ENCODE results near the gene SYNE3. TPM values are rescaled to one million over a fixed set of nuclear protein-coding genes. Genes with fewer than 3 reads are reported as not detected.

Gene SYNE3
- total RNA-seq, 1 donor from 2014 or later, result 42.6 TPM

DNA sequence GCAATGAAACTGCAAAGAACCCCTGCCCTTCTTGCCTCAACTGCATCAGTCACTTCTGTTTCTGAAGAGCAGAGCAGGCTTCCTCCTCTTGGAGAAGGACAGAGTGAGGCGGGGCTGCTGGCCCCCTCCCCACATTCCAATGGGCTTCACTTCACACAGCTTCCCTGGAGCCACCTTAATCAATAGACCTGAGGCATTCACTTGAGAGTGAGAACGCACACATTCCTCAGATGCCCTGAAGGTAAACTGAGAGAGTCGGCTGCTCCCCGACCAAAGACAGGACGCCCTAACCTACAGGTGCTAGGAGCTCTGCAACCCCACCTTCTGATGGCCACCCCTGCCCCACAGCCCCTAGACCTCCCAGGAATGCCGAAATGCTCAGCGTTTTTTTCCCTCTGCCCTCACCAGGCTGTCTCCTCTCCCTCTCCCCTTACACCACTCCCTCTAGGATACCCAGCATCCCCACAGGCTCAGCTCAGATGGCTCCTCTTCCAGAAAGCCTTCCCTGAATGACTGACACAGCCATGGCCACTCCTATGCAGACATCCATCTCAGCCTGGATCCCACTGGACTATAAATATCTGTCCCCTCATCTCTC lies 31.1 kb downstream of the SYNE3 start:
- Mint-ChIP-seq H3K36me3 (ENCODE audit: low read depth) (peaks cover 17% of the 10 kb centered on the region), H3K4me3 (no peak overlapping the region), H3K9me3 (no peaks in the 10 kb centered on the region), H3K4me1 (ENCODE audit: low read depth) (peaks cover 31% of the 10 kb centered on the region), H3K27me3 (ENCODE audit: insufficient read depth) (no peaks in the 10 kb centered on the region), H3K27ac (no peak overlapping the region)
- DNase-seq (ENCODE audit: low spot score), result no peak
- intact Hi-C loops (cut with micrococcal nuclease), result no loop called here

DNA sequence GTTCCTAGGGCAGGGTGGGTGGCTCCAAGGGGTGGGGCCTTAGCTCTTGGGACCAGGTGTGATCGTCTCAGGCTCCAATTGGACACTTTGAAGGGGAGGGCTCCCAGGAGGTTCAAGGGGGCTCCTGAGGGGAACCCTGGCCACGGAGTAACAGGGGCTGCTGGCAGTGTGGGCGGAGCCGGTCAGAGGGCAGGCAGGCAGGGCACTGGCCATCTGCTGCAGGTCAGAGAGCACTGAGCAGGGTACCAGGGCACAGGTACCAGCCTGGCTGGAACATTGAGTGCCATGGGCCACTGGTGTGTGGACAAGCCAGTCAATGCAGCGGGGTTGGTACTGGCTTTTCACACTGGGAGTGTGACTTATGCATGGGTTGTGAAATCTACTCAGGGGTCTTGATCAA lies 32.2 kb downstream of the SYNE3 start:
- intact Hi-C loops (cut with micrococcal nuclease), result no loop called here
- no peak for DNase-seq (ENCODE audit: low spot score)
- H3K4me3 Mint-ChIP-seq, result no peak overlapping the region
- H3K27me3 Mint-ChIP-seq (ENCODE audit: insufficient read depth), result no peaks in the 10 kb centered on the region
- H3K27ac Mint-ChIP-seq, result peak overlapping the region; percentile 21
- H3K9me3 Mint-ChIP-seq, result no peaks in the 10 kb centered on the region
- H3K36me3 Mint-ChIP-seq (ENCODE audit: low read depth), result peaks cover 22% of the 10 kb centered on the region
- peaks cover 34% of the 10 kb centered on the region for H3K4me1 Mint-ChIP-seq (ENCODE audit: low read depth)

DNA sequence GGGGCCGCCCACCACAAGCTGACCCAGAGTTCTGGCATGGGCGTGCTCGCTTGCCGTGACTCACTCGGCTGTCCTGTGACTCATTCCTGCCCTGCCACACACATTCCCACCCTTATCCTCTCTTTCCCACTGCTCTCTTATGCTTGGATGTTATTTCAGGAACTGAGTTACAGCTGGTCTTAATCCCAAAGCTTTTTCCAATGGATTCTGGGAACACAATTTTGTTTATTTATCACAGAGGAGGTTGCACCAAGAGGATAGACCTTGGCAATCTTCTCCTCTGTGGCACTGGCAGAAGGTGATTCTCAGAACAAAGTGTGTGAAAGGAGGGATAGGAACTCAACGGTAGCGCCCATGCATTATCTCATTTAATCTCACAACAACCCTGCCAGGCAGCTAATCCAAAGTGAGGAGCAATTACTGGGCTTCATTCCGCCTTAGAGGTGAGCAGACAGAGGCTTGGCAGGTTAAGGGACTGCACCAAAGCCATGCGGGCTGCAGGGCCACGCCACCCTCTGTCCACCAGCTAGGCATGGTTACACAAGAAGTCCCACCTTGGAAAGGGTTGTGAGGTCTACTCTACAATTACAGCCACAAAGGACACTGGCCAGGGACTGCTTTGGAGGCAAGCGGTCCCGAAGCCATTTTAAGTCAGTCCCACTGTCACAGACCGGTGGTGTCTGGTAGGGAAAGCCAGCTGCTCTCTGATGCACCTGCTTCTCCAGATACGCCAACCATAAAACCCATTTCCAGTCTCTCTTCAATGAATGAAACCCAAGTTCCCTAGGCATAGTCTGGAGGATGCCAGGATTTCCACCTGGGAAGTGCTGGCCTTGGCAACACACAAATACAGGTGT lies 32.9 kb downstream of the SYNE3 start:
- Mint-ChIP-seq H3K4me3 (no peak overlapping the region), H3K9me3 (no peaks in the 10 kb centered on the region), H3K4me1 (ENCODE audit: low read depth) (peaks cover 34% of the 10 kb centered on the region), H3K36me3 (ENCODE audit: low read depth) (peaks cover 22% of the 10 kb centered on the region), H3K27me3 (ENCODE audit: insufficient read depth) (no peaks in the 10 kb centered on the region), H3K27ac (peak overlapping the region; percentile 10)
- no peak for DNase-seq (ENCODE audit: low spot score)
- intact Hi-C loops (cut with micrococcal nuclease), result no loop called here

DNA sequence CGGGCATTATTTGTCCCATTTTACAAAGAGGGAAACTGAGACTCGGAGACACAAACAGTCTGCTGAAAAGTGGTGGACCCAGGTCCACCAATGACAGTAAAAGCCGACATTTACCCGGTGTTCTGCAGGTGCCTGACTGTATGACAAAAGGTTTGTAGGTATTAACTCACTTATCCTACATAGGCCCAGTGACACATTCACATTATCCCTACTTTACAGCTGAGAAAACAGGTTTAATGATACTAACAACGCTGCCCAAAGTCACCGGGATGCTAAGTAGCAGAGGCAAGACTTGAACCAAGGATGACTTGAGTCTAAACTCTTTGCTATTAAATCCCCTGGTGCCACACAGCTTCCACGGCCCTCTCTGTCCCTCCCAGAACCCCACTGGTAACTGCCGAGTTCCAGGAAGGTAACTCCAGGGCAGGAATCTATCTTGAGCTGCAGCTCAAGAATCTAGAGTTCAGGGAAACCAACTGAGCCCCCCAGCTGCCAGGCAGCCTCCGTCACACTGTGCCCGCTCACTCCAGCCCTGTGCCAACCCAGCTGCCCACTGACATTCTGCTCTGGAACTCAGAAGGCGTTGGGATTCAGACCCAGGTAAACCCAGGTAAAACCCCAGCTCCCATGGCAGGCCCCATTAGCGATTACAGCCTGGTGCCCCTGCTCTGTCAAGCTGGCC lies 33.7 kb downstream of the SYNE3 start:
- DNase-seq (ENCODE audit: low spot score), result no peak
- intact Hi-C loops (cut with micrococcal nuclease), result no loop called here
- Mint-ChIP-seq H3K27ac (no peak overlapping the region), H3K9me3 (no peaks in the 10 kb centered on the region), H3K4me1 (ENCODE audit: low read depth) (peaks cover 36% of the 10 kb centered on the region), H3K4me3 (no peak overlapping the region), H3K36me3 (ENCODE audit: low read depth) (peaks cover 22% of the 10 kb centered on the region), H3K27me3 (ENCODE audit: insufficient read depth) (no peaks in the 10 kb centered on the region)

DNA sequence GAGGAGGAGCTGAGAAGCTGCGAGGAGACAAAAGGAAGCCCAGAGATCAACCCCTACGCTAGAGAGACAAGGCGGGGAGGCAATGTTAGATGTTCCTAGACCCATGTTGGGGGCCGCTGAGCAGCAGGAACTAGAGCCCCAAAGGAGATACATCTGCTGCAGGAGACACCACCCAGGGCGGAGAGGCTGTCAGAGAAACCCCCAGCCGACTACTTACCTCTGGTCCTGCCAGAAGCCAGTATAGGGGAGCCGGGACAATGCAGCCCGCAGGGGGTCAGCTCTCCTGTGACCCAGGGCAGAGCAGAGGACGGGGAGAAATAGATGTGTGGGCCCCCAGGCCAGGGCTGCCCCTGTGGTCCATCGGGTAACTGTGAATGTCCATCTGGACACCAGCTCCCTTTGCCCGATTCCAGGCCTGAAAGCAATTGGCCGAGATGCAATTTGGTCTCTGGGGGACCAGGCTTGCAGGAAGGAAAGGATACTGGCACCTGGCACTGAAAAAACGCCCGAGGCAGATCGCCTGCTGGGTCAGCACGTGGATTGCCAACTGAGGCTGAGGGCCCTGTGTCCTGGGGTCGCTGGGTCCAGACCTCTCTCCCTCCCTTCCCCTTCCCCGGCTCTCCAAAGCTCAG lies 34.9 kb downstream of the SYNE3 start:
- Mint-ChIP-seq H3K9me3 (no peaks in the 10 kb centered on the region), H3K27me3 (ENCODE audit: insufficient read depth) (no peaks in the 10 kb centered on the region), H3K36me3 (ENCODE audit: low read depth) (peaks cover 18% of the 10 kb centered on the region), H3K27ac (peak overlapping the region; percentile 96), H3K4me3 (no peak overlapping the region), H3K4me1 (ENCODE audit: low read depth) (peaks cover 33% of the 10 kb centered on the region)
- DNase-seq (ENCODE audit: low spot score), result no peak
- intact Hi-C loops (cut with micrococcal nuclease), result no loop called here

DNA sequence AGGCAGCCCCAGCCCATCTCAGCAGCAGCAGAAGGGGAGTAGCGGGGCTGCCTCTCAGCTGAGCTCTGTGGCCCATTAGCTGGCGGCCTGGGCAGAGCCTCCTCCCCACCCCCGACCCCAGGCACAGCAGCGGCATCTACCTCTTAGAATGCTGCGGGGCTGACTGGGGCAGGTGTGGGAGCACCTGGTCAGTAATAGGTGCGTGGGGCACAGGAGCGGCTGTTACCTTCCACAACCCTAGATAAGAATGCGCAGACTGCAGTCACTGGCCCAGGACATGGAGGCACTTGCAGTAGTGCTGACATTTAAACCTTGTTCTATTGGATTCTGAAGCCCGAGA lies 35.6 kb downstream of the SYNE3 start:
- Mint-ChIP-seq H3K27ac (peak overlapping the region; percentile 96), H3K9me3 (no peaks in the 10 kb centered on the region), H3K36me3 (ENCODE audit: low read depth) (peaks cover 20% of the 10 kb centered on the region), H3K4me1 (ENCODE audit: low read depth) (peaks cover 33% of the 10 kb centered on the region), H3K4me3 (no peak overlapping the region), H3K27me3 (ENCODE audit: insufficient read depth) (no peaks in the 10 kb centered on the region)
- intact Hi-C loops (cut with micrococcal nuclease), result loop anchor here (1.0 kb wide), 3 partner anchors 15 to 42 kb away; no protein-coding TSS in a partner anchor
- DNase-seq (ENCODE audit: low spot score), result no peak

DNA sequence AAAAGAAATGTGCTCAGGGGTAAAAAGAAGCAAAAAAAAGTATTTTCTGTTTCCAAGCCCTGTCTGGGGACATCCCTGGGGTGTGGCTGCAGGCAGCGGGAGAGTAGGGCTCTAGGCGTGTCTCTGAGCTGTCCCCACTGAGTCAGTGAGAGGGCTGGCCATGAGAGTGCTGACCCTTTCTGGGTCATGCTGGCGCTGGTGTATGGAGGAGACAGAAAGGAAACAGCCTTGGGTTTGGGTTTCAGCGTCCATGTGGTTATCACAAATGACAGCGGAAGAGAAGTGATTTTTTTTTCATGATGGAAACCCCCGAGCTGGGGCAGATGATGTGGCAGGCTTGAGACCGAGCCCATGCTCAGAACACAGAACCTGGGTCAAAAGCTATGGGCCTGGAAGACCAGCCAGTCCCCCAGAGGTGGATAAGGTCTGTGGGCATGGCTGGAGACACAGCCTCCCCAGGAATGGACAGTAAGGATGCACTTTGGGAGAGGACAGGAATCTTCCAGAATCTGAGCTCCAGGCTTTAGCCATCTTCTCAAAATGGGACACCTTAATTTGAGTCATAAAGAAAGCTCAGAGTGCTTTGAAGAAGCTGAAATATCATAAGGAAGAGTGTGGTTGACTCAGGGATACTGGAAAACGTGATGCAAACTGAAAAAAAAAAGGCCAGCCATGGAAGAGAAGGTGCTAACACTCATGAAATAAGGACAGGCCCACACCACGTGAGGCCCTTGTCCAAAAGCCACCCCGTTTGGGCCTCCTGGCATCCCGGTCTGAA lies 36.2 kb downstream of the SYNE3 start:
- peak overlapping the region; percentile 96 for H3K27ac Mint-ChIP-seq
- peak overlapping the region; percentile 27 for H3K4me3 Mint-ChIP-seq
- intact Hi-C loops (cut with micrococcal nuclease), result loop anchor here (1.0 kb wide), 3 partner anchors 16 to 43 kb away; no protein-coding TSS in a partner anchor
- H3K4me1 Mint-ChIP-seq (ENCODE audit: low read depth), result peaks cover 33% of the 10 kb centered on the region
- no peaks in the 10 kb centered on the region for H3K27me3 Mint-ChIP-seq (ENCODE audit: insufficient read depth)
- peak; percentile 39 for DNase-seq (ENCODE audit: low spot score)
- H3K9me3 Mint-ChIP-seq, result no peaks in the 10 kb centered on the region
- peaks cover 20% of the 10 kb centered on the region for H3K36me3 Mint-ChIP-seq (ENCODE audit: low read depth)

DNA sequence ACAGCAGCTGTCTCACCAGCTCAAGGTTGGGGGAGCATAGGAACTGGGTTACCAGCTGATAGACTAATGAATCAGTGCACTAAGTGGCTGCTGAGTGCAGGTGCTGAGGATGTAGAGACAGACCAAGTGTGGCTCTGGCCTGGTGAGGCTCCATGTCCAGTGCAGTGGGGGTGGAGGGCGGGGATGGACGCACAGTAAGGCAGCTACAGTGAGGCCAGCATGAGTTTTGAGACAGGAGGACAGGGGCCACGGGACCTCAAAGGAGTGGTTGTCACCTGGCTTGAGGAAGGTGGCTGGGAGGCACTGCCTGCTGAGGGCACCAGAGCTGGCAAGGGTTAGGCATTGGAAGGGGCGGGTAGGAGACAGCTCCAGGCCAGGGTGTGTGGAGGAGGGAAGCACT lies 37.0 kb downstream of the SYNE3 start:
- Mint-ChIP-seq H3K27ac (peak overlapping the region; percentile 96), H3K27me3 (ENCODE audit: insufficient read depth) (no peaks in the 10 kb centered on the region), H3K9me3 (no peaks in the 10 kb centered on the region), H3K4me3 (no peak overlapping the region), H3K4me1 (ENCODE audit: low read depth) (peaks cover 30% of the 10 kb centered on the region), H3K36me3 (ENCODE audit: low read depth) (peaks cover 21% of the 10 kb centered on the region)
- intact Hi-C loops (cut with micrococcal nuclease), result no loop called here
- no peak for DNase-seq (ENCODE audit: low spot score)

DNA sequence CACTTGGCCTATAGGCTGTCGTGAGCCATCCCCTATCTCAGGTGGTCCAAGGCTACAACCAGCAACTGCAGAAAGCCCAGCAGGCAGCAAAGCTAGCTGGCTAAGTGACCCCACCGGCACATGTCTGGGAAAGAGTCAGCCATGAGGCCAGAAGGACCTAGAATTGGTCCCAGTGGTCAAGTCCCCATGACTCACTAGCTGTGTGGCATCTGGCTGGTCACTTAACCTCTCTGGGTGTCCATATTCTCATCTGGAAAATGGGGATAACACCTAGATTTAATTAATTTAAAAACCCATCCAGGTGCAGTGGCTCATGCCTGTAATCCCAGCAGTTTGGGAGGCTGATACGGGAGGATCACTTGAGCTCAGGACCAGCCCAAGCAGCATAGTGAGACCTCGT lies 37.6 kb downstream of the SYNE3 start:
- Mint-ChIP-seq H3K27me3 (ENCODE audit: insufficient read depth) (no peaks in the 10 kb centered on the region), H3K36me3 (ENCODE audit: low read depth) (peaks cover 27% of the 10 kb centered on the region), H3K4me3 (no peak overlapping the region), H3K4me1 (ENCODE audit: low read depth) (peaks cover 28% of the 10 kb centered on the region), H3K9me3 (no peaks in the 10 kb centered on the region), H3K27ac (peak overlapping the region; percentile 63)
- intact Hi-C loops (cut with micrococcal nuclease), result no loop called here
- DNase-seq (ENCODE audit: low spot score), result no peak

DNA sequence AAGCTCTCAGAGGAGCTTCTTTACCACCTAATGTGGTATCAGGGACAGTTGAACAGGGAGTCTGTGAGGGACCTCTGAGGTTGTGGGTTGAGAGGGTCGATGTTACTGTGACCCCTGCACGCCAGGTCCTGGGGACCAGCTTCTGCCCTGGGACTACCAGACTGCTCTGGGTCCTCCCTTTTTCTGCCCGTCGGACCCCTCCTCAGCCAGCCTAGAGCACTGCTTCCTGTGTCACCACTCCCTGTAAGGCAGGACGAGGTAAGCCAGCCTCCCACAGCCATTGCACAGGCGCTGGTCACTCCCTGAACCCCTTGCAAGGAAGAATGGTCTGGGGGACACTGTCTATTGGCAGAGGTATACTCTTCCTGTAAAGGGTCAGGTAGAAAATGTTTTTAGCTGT lies 38.1 kb downstream of the SYNE3 start:
- Mint-ChIP-seq H3K36me3 (ENCODE audit: low read depth) (peaks cover 31% of the 10 kb centered on the region), H3K27me3 (ENCODE audit: insufficient read depth) (no peaks in the 10 kb centered on the region), H3K27ac (peak overlapping the region; percentile 63), H3K4me3 (no peak overlapping the region), H3K4me1 (ENCODE audit: low read depth) (peaks cover 28% of the 10 kb centered on the region), H3K9me3 (no peaks in the 10 kb centered on the region)
- no peak for DNase-seq (ENCODE audit: low spot score)
- intact Hi-C loops (cut with micrococcal nuclease), result no loop called here

DNA sequence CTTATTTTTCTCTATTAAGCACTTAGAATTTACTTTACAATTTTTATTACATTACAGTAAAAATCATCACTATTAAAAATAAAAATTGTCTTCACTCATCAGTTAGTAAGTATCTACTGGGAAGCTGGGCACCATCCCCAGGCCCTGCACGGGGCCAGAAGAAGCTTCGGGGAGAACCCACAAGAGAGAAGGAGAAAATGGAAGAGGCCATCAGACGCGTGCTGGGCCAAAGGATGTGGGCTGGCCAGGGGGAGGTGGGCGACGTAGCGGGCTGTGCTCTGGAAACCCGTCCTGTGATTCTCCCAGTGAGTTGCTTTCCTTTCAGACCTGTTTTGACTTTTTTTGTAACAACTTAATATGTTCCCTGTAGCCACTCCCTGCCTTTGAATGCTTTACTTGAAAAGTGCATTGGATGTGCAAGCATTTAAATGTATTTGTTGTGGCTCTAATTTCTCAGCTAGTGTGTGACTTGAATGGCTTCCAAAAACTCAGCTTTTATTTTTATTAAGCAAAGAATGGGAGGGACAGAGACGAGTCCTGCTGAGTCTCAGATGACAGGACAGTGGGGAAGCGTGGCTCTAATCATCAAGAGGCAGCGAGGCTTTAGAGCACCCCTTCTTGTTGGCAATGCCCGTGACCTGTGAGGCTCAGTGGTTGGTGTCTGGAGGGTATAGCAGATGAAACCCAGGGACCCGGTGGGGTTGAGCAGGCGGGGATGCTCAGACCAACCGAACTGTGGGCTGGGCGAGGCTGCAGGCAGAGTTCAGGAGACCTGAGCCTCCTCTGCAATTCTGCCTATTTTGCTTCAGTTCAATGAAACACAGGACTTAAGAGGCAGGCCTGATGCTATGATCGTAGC lies 38.8 kb downstream of the SYNE3 start:
- Mint-ChIP-seq H3K36me3 (ENCODE audit: low read depth) (peaks cover 34% of the 10 kb centered on the region), H3K9me3 (no peaks in the 10 kb centered on the region), H3K27me3 (ENCODE audit: insufficient read depth) (no peaks in the 10 kb centered on the region), H3K27ac (peak overlapping the region; percentile 37), H3K4me3 (no peak overlapping the region), H3K4me1 (ENCODE audit: low read depth) (peaks cover 28% of the 10 kb centered on the region)
- DNase-seq (ENCODE audit: low spot score), result no peak
- intact Hi-C loops (cut with micrococcal nuclease), result no loop called here

DNA sequence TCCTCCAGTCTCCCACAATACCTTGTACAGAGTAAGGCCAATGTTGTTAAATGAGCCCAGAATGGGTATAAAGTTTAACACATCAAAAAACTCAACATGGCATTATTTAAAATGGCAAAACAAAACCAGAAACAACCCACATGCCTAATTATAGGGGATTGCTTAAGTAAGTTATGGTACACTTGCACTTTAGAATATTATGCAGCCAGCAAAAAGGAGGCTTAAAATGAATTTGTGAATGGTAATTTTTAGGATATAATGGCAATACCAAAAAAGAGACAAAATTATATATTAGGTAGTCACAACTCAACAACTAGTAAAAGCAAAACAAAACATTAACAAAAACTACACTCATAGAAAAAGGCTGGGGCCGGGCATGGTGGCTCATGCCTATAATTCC lies 39.7 kb downstream of the SYNE3 start:
- Mint-ChIP-seq H3K4me1 (ENCODE audit: low read depth) (peaks cover 28% of the 10 kb centered on the region), H3K27me3 (ENCODE audit: insufficient read depth) (no peaks in the 10 kb centered on the region), H3K9me3 (no peaks in the 10 kb centered on the region), H3K36me3 (ENCODE audit: low read depth) (peaks cover 39% of the 10 kb centered on the region), H3K4me3 (no peak overlapping the region), H3K27ac (no peak overlapping the region)
- no peak for DNase-seq (ENCODE audit: low spot score)
- intact Hi-C loops (cut with micrococcal nuclease), result no loop called here
